LNCaP clone FGC (cell line): Measurements from ENCODE around the gene MAD1L1.
A peak's percentile ranks its signal among the peaks of the same experiment; 100 is the strongest.

ENCODE experiments used
- DNase-seq: peaks from one replicate; pipeline ENCODE4 v3.0.0-alpha.2; 2011; ENCODE audit warnings: low read depth
- H3K4me3 ChIP-seq: 2 replicates; pipeline ENCODE4 v1.5.1; 2011; ENCODE audit warnings: mild to moderate bottlenecking, low read depth, low read length, control low read depth
- TF ChIP-seq, protein P1 (sequence below): IDR thresholded peaks from 2 replicates; pipeline ENCODE4 v1.5.1; 2012; ENCODE audit warnings: mild to moderate bottlenecking; ENCODE audit not compliant: control insufficient read depth, insufficient read depth; ENCODE audit errors: extremely low read depth

MAD1L1 gene

GRCh38 chr7:1893036-1893435 lies 339.7 kb downstream of the MAD1L1 start:
- no peak for DNase-seq
- H3K4me3 ChIP-seq = no peak overlapping the region
- TF ChIP-seq, protein P1, sequence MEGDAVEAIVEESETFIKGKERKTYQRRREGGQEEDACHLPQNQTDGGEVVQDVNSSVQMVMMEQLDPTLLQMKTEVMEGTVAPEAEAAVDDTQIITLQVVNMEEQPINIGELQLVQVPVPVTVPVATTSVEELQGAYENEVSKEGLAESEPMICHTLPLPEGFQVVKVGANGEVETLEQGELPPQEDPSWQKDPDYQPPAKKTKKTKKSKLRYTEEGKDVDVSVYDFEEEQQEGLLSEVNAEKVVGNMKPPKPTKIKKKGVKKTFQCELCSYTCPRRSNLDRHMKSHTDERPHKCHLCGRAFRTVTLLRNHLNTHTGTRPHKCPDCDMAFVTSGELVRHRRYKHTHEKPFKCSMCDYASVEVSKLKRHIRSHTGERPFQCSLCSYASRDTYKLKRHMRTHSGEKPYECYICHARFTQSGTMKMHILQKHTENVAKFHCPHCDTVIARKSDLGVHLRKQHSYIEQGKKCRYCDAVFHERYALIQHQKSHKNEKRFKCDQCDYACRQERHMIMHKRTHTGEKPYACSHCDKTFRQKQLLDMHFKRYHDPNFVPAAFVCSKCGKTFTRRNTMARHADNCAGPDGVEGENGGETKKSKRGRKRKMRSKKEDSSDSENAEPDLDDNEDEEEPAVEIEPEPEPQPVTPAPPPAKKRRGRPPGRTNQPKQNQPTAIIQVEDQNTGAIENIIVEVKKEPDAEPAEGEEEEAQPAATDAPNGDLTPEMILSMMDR = no peak

DNA sequence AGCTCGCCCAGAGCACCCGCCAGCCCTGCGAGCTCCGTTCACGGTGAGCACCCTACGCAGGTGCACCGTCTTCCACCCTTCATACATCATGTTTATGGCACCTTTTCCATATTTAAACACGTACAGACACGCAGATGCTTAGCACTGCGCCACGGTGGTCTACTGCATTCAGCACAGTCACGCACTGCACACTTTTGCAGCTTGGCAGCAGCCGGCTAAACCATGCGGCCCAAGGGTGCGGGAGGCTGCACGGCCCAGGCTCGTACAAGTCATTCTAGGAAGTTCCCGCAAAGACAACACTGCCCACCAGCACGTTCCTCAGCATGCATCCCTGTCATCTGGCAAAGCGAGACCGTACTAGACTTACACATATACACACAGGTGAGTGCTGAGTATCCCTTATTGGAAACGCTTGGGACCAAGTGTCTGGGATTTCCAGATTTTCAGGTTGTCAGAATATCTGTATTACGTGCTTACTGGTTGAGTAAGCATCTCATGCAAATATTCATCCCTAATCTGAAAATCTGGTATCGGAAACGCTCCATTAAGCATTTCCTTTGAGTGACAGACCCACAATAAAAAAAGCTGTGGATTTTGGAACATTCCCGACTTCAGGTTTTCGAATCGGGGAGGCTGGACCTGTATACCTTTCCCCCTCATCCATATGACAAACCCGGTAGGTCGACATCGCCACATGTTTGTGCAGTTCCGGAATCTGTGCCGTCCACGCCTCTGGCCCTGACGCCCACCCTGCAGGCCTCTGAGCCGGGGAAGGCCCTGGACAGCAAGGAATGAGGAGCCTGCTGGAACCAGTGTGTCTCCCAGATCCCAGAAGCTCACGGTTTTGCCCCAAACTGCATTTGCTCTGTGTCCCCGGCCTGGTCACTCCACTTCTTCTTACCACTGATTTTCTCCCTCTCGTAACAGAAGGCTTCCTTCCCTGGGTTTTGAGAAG lies 340.5 kb downstream of the MAD1L1 start:
- peak; percentile 32 for DNase-seq
- TF ChIP-seq, protein P1 = no peak
- H3K4me3 ChIP-seq = no peak overlapping the region

DNA sequence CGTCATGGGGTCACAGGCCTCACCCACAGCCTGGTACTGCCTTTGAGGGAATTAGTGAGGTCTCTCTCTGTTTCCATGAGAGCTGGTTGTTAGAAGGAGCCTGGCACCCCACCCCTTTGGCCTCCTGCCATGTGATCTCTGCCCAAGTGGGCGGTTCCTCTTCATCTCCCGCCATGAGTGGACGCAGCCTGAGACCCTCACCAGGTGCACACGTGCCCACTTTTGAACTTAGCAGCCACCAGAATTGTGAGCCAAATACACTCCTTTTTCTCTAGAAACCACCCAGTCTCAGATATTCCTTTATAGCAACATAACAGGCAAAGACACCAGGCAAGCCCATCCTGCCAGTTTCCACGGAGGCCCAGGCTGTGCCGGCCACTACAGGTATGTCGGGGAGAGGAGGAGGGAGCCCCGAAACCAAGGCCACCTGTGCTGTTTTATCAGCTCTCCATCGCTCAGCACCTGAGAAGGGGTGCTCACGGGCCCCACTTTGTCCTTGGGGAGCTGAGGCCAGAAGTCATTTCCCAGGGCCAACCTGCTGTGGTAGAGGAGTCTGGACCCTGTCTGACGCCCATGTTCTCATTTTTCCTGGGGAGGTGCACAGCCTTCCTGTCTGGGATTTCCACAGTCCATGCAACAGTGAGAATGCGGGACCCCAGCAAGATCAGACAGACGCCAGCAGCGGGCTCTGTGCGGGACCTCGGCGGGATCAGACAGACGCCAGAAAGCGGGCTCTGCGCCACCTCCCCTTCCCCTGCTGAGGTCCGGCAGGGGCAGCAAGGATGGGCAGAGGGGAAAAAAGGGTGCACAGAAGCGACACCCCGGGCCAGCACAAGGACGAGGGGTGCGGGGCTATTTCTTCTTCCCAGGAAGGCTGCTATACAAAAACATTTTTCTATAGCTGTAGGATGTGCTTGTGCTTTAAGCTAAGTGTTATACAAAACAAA lies 342.2 kb downstream of the MAD1L1 start:
- no peak overlapping the region for H3K4me3 ChIP-seq
- DNase-seq = no peak
- TF ChIP-seq, protein P1 = no peak

DNA sequence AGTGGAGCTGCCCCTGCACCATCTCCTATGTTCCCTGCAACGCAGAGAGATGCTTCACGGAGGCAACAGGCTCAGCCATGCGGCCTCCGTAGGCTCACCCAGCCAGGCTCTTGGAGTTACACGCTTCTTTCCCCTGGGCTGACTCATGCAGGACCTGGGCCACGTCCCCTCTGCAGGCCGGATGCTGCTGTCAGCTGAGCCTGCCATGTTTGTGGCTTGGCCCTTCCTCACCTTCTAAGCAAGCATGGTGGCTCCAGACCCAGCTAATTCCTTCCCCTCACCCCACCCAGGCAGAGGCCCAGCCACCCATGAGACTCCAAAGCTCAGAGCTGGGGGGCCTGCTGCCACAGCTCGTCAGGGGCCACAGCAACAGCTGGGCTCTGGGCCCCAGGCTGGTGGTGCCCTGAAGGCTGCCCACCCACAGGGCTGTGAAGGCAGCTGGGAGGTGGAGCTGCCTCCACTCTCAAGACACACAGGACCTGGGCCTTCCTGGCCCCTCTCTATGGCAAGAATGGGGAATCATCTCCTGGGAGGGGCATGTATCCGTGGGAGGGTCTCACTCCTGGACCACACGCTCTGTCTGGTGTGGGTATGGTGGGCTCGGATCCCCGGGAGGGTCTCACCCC lies 343.1 kb downstream of the MAD1L1 start:
- no peak overlapping the region for H3K4me3 ChIP-seq
- DNase-seq = no peak
- TF ChIP-seq, protein P1 = no peak

- no peak for DNase-seq
- TF ChIP-seq, protein P1 = no peak
- no peak overlapping the region for H3K4me3 ChIP-seq
These were observed 343.7 kb downstream of the MAD1L1 start for GRCh38 chr7:1889091-1889490.

DNA sequence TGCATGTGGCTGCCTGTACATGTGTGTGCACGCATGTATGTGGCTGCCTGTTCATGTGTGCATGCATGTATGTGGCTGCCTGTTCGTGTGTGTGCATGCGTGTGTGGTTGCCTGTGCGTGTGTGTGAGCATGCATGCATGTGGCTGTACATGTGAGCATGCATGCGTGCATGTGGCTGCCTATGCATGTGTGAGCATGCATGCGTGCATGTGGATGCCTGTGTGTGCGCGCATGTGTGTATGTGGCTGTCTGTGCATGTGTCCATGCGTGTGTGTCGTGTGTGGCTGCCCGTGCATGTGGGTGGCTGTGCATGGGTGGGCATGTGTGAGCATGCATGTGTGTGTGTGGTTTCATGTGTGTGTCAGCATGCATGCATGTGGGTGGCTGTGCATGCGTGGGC lies 344.3 kb downstream of the MAD1L1 start:
- DNase-seq = no peak
- no peak overlapping the region for H3K4me3 ChIP-seq
- TF ChIP-seq, protein P1 = no peak
